Fibroblast of skin of back (primary cell): Measurements from ENCODE around the gene NPRL2.

Source experiments
- DNase-seq: peaks from one replicate; pipeline ENCODE4 v3.0.0-alpha.2; 2013

Gene NPRL2

GRCh38 chr3:50347187-50347813, 3.3 kb downstream of the NPRL2 start:
- peak; percentile 76 for DNase-seq

- DNase-seq: peak; percentile 43
Measured at GRCh38 chr3:50345586-50346234, 4.9 kb downstream of the NPRL2 start, which contains the start of gene ZMYND10. Gene ZMYND10, minus strand, starts transcription at chr3:50345732. Its CDS starts 153 bp downstream, at chr3:50345579.

GRCh38 chr3:50345008-50345407, 5.6 kb downstream of the NPRL2 start:
- DNase-seq: no peak

GRCh38 chr3:50342813-50343633, 7.6 kb downstream of the NPRL2 start:
- no peak for DNase-seq

- no peak for DNase-seq
Measured at GRCh38 chr3:50341996-50342650, 8.5 kb downstream of the NPRL2 start.

GRCh38 chr3:50341537-50341936, 9.0 kb downstream of the NPRL2 start:
- DNase-seq: no peak

- DNase-seq: peak; percentile 67
Measured at GRCh38 chr3:50340448-50341329, 9.9 kb downstream of the NPRL2 start, which contains the start of gene RASSF1. Gene RASSF1, minus strand, starts transcription at chr3:50340836. Its CDS starts 31 bp downstream, at chr3:50340805.

- no peak for DNase-seq
Measured at GRCh38 chr3:50340147-50340447, 10.5 kb downstream of the NPRL2 start.

GRCh38 chr3:50339485-50340146, 11.0 kb downstream of the NPRL2 start:
- DNase-seq: peak; percentile 73

GRCh38 chr3:50338965-50339364, 11.6 kb downstream of the NPRL2 start:
- no peak for DNase-seq

- DNase-seq: peak; percentile 99
Measured at GRCh38 chr3:50337175-50337861, 13.3 kb downstream of the NPRL2 start.

- peak; percentile 32 for DNase-seq
Measured at GRCh38 chr3:50336452-50337174, 14.0 kb downstream of the NPRL2 start.

- DNase-seq: no peak
Measured at GRCh38 chr3:50334339-50335075, 16.1 kb downstream of the NPRL2 start.

- DNase-seq: peak; percentile 50
Measured at GRCh38 chr3:50333744-50334328, 16.7 kb downstream of the NPRL2 start.

- DNase-seq: no peak
Measured at GRCh38 chr3:50331364-50331907, 19.1 kb downstream of the NPRL2 start.

GRCh38 chr3:50330330-50330729, 20.2 kb downstream of the NPRL2 start:
- DNase-seq: no peak

GRCh38 chr3:50327943-50328691, 22.5 kb downstream of the NPRL2 start, which contains the start of gene TUSC2:
Gene TUSC2, minus strand, starts transcription at chr3:50328223. Its CDS starts 124 bp downstream, at chr3:50328099.
- peak; percentile 96 for DNase-seq

GRCh38 chr3:50327129-50327528, 23.4 kb downstream of the NPRL2 start:
- DNase-seq: no peak
